ENCODE results near the gene FAAP20. TPM values are rescaled to one million over a fixed set of nuclear protein-coding genes. Genes with fewer than 3 reads are reported as not detected.

Gene FAAP20
- total and polyA plus RNA-seq, 2 of the 8 experiments (the other 6 are each of a cell fraction or from before 2014, with no cell fraction given), result 58.4 to 99.8 TPM

DNA sequence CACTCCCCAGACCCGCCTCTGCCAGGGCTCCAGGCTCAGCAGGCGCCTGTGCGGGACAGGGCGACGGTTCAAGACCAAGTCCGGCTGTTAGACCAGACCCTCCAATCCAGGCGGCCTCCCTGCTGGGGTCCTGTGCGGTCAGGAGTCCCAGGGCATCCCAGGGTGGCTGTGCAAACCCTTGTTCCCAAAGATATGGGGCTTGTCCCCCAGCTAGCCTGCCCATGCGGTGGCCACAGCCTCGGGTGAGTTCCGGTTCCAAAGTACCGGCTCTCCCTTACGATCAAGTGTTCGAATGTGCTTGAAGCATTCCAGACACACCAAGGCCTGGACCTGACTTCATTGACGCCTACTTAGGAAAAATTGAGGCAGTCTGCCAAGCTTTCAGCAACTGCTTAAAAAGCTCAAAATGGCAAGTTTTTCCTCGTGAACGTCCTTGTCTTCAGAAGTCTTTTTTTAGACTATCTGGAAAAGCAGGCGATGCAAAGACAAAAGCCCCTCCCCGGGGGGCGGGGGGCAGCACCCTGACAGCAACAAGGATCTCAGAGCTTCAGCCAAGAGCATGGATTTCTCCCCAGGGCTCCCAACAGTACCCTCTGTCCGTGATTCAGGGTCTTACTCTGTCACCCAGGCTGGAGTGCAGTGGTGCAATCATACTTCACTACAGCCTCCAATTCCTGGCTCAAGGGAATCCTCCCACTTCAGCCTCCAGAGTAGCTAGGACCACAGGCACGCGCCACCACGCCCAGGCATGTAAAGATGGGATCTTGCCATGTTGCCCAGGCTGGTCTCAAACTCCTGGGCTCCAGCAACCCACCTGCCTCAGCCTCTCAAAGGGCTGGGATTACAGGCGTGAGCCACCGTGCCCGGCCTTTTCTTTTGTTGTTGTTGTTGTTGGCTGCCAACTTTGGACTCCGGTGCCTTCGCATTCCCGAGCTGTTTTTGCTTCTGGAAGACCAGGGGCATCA, 2.3 kb downstream of the FAAP20 start (continued):
- no peak for TF ChIP-seq RAD21 (IDR thresholded peaks at IDR 0.05 in 1 of 2, conservative IDR thresholded peaks at IDR 0.05 in 1 of 2; ENCODE audit: low read depth in 2 of 2, low read length in 2 of 2)
- no peak for TF ChIP-seq KDM1A (IDR thresholded peaks at IDR 0.05; ENCODE audit: borderline replicate concordance, low read length)
- no peak for TF ChIP-seq JUND (IDR thresholded peaks at IDR 0.05; ENCODE audit: low read length)
- no peak for TF ChIP-seq MAFK (IDR thresholded peaks at IDR 0.05; ENCODE audit: low read depth, low read length)
- no peak for TF ChIP-seq SP2 (IDR thresholded peaks at IDR 0.05; ENCODE audit: low read length)
- no peak for TF ChIP-seq TAF1 (IDR thresholded peaks at IDR 0.05; ENCODE audit: low read depth, low read length)
- no peak for TF ChIP-seq CHD1 (IDR thresholded peaks at IDR 0.05; ENCODE audit: low read depth, low read length)
- TF ChIP-seq, protein P1, sequence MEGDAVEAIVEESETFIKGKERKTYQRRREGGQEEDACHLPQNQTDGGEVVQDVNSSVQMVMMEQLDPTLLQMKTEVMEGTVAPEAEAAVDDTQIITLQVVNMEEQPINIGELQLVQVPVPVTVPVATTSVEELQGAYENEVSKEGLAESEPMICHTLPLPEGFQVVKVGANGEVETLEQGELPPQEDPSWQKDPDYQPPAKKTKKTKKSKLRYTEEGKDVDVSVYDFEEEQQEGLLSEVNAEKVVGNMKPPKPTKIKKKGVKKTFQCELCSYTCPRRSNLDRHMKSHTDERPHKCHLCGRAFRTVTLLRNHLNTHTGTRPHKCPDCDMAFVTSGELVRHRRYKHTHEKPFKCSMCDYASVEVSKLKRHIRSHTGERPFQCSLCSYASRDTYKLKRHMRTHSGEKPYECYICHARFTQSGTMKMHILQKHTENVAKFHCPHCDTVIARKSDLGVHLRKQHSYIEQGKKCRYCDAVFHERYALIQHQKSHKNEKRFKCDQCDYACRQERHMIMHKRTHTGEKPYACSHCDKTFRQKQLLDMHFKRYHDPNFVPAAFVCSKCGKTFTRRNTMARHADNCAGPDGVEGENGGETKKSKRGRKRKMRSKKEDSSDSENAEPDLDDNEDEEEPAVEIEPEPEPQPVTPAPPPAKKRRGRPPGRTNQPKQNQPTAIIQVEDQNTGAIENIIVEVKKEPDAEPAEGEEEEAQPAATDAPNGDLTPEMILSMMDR (IDR thresholded peaks at IDR 0.05; ENCODE audit: control extremely low read depth in 1 of 3, insufficient read depth in 1 of 3, low read depth in 1 of 3, low read length in 3 of 3), result no peak
- TF ChIP-seq PHF8 (conservative IDR thresholded peaks at IDR 0.05; ENCODE audit: low read depth, low read length), result no peak

Measured in H1 (cell line).